Stimulated activated CD8-positive, alpha-beta memory T cell treated with anti-CD3 and anti-CD28 coated beads, Interleukin-4, amount 100 ng/mL, for 24 hours (primary cell): ENCODE results near the gene GALR3.
A peak's percentile ranks its signal among the peaks of the same experiment; 100 is the strongest.

Experiments used
- DNase-seq: peaks from one replicate; pipeline ENCODE4 v3.0.0-alpha.2; 2020; ENCODE audit warnings: low read depth

GALR3 gene

DNA sequence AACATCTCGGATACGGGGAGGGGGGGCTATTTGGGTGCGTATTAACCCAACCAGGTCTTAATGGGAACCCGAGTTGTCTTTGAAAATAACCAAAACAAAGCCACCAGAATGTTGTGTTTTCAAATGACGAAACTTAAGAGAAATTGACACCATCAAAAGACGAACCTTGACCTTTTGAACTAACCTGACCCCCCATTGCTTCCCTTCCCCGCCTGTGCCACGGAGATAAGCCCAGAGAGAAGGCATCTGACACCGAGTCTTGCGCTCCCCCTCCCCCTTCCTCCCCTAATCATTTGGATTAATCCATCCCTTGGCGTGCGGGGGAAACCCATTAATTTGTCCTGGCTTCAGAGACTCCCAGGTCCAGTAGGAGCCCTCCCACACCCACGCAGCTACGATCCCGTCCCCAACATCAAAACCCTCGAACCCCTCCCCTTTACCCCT lies 20.0 kb upstream of the GALR3 start:
- DNase-seq: no peak

DNA sequence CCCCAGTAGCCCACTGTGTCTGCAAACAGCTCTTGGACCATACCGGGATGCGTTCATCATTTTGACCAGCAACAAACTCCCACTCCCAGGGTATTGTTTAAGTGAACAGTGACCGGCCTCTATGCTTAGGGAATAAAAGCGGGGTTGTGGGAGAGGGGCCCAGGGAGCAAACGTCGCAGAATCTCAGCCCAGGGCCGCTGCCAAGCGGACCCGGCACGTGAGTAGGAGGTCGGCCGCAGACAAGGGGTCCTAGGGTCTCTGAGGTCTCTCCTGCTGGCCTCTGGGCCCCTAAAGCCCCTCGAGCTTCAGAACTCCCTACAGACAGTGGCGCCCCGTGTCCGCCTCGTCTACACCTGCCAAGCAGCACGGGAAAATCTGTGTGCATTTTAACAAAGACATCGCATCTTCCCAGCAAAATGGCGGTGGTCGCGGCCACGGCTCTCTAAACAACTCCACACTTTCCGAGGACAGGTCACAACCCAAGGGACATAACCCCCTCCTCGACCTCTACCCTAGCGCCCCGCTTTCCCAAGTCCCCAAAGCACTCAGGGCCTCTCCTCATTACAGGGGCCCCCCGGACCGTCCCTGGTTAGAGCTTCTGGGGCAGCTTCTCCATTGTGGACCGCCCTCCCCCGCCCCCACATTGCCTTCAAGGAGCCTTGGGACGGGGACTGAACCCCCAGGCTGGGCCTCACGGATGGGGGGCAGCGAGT lies 19.4 kb upstream of the GALR3 start:
- DNase-seq: no peak

DNA sequence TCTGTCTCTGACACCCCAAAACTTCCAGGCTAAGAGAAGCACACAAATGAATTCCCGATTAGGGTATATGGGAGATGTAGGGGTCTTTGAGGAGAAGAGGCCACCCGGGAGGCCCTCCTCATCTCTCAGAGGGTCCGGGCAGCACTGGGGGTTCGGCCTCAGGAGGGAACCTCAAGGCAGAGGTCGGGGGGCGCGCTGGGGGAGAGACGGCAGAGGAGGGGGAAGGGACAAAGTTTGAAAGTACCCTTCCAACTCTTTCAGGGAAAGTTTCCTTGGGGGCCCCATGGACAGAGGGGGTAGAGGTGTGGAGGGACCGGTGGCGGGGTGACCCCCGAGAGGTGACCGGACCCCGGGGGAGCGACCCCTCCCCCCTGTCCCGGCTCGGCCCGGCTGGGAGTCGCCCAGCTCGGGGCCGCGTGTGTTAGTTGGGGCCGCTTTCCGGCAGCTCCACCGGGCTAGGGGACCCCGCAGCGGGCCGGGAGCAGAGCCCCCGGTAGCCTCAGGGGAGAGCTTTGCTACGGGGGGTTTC lies 18.8 kb upstream of the GALR3 start:
- DNase-seq: no peak

DNA sequence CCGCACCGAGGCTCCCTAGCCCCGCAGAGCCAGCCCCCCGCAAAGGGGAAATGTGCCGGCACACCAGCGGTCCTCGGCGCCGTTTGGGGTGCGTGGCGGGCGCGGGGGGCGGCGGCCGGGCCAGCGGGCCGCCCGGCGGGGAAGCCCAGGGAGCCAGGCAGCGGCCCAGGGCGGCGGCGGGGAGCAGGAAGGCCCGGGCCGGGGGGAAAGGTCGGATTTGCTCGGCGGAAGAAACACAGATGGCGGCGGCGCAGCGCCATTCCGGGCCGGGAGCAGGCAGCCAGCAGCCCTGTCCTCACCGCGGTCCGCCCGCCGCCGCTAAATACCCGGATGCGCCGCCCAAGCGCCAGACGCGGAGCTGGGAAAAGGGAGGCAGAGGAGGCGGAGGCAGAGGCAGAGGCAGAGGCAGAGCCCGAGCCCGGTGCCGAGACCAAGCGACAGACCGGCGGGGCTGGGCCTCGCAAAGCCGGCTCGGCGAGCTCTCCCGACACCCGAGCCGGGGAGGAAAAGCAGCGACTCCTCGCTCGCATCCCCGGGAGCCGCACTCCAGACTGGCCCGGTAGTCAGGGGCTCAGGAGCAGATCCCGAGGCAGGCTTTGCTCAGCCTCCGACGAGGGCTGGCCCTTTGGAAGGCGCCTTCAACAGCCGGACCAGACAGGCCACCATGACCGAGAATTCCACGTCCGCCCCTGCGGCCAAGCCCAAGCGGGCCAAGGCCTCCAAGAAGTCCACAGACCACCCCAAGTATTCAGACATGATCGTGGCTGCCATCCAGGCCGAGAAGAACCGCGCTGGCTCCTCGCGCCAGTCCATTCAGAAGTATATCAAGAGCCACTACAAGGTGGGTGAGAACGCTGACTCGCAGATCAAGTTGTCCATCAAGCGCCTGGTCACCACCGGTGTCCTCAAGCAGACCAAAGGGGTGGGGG lies 18.0 kb upstream of the GALR3 start:
- DNase-seq: peak; percentile 41

DNA sequence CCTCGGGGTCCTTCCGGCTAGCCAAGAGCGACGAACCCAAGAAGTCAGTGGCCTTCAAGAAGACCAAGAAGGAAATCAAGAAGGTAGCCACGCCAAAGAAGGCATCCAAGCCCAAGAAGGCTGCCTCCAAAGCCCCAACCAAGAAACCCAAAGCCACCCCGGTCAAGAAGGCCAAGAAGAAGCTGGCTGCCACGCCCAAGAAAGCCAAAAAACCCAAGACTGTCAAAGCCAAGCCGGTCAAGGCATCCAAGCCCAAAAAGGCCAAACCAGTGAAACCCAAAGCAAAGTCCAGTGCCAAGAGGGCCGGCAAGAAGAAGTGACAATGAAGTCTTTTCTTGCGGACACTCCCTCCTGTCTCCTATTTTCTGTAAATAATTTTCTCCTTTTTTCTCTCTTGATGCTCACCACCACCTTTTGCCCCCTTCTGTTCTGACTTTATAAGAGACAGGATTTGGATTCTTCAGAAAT lies 17.3 kb upstream of the GALR3 start:
- no peak for DNase-seq

DNA sequence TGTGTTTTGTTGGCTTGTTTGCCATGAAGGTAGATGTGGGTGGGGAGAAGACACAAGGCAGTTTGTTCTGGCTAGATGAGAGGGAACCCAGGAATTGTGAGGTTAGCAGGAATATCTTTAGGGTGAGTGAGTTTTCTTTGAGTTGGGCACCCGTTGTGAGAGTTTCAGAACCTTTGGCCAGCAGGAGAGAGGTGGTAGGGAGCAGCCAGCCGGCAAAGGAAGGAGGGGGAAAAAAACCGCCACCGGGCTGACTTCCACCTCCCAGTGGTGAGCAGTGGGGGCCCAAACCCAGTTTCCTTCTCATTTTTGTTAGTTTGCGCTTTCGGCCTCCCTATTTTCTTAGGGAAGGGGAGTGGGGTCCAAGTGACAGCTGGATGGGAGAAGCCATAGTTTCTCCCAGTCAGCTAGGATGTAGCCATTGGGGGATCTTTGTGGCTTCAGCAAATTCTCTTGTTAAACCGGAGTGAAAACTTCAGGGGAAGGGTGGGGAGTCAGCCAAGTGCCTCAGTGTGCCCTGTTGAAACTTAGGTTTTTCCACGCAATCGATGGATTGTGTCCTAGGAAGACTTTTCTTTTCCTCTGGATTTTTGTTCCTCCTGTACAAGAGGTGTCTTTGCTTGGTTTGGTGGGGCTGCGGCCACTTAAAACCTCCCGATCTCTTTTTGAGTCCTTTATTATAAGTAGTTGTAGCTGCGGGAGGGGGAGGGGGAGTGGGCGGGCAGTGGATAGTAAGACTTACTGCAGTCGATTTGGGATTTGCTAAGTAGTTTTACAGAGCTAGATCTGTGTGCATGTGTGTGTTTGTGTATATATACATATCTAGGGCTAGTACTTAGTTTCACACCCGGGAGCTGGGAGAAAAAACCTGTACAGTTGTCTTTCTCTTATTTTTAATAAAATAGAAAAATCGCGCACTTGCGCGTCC lies 16.5 kb upstream of the GALR3 start:
- no peak for DNase-seq

DNA sequence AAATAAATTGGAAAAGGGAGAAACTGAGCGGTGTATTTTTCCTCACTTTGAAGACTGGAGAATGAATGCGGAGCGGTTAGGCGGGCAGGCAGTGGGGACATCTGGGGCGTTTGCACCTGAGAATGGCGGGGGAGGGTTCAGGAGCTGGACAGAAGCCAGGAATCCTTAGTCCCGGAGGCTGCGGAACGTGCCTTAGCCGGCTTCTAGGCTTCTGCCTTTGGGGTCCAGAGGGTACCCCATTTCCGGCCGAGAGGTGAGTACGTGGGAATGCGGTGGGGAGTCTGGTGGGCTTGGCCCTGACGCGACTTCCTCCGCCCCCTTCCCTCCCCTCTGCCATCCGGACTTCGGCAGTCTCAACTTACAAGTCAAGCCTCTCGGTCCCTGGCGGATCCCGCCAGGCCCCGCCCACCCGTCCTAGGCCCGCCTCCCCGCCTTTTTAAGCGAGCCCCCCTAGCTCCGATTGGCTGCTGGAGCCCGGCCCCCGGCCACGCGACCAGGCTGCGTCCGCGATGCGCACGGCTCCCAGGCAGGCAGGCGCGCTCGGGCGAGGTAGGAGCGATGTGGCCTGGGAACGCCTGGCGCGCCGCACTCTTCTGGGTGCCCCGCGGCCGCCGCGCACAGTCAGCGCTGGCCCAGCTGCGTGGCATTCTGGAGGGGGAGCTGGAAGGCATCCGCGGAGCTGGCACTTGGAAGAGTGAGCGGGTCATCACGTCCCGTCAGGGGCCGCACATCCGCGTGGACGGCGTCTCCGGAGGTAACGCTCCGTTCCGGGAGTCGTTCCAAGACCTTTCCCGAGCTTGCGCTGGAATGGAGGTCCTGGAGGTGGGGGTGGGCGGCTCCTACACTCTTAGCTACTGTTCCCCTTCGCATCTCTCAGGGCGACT lies 15.5 kb upstream of the GALR3 start, which contains the start of gene GCAT:
Gene GCAT (plus strand): TSS at position 525 of the 884 bp plus-strand sequence. CDS start 34 bp downstream, at position 559.
- DNase-seq: peak; percentile 89

DNA sequence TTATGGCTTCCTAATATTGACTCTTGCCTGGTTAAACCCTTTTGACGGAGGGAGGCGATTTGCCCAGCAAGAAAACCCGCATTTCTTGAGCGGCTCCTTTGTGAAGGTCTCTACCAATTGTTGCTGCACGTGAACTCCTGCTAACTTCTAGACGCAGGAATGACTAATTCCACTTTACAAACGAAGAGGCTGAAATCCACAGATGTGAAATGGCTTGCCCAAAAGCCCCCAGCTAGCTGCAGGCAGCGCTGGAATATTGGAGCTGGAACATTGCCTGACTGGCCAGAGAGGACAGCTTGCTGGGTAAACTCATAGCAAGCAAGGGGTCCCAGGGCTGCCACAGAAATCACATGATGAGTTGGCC lies 14.9 kb upstream of the GALR3 start:
- no peak for DNase-seq

DNA sequence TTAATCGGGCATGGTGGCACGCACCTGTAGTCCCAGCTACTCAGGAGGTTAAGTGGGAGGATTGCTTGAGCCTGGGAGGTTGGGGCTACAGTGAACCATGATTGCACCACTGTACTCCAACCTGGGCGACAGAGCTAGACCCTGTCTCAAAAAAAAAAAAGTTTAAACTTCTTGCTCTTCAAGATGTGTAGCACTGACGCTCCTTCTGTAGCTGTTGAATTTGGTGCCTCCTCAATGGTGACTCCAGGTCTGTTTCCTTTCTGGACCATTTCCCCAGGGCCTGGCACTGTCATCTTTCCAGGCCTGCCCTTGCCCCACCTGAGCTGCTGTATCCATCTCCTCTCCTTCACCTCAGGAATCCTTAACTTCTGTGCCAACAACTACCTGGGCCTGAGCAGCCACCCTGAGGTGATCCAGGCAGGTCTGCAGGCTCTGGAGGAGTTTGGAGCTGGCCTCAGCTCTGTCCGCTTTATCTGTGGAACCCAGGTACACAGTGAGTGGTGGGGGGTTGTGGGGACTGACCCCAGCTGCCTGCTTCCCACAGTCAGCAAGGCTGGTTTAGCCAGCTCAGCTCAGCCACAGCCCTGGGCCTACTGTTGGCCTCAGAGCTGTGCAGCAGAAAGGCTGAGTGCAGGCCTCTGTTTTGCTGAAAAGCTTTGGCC lies 13.4 kb upstream of the GALR3 start:
- DNase-seq: no peak

DNA sequence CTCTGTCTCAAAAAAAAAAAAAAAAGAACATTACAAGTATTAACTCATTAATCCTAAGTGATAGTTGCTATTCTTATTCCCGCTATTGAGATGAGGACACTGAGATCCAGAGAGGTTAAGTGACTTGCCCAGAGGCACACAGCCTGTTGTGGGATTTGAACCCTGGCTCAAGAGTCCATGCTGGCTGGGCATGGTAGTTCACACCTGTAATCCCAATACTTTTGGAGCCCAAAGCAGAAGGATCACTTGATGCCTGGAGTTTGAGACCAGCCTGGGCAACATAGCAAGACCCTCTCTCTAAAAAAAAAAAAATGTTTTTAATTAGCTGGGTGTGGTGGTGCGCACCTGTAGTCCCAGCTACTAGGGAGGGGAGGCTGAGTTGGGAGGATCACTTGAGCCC lies 11.3 kb upstream of the GALR3 start:
- DNase-seq: no peak

DNA sequence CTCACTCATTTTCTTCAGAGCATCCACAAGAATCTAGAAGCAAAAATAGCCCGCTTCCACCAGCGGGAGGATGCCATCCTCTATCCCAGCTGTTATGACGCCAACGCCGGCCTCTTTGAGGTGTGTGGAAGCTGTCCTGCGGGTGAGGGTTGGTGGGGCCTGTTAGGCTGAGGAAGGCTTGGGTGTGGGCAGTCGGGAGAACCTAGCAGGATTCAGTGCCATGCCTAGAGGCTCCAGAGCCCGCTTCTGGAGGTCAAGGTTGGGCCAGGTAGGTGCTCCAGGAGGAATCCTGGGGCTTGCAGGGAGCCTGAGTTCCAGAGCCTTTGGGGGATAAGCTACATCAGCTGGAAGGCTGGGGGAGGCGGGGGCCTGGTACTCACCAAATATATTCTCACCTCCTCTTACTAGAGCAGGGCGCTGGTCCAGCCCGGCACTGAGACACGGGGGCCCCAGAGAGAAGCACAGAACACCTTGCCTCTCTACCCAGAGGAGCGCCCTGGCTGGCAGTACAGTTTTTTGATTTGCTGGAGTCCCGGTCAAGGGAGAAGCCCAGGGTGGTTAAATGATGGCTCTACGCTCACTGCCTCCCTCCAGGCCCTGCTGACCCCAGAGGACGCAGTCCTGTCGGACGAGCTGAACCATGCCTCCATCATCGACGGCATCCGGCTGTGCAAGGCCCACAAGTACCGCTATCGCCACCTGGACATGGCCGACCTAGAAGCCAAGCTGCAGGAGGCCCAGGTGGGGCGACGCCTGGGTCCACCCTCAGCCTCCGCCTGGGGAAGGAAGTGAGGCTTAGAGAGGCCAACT lies 10.1 kb upstream of the GALR3 start:
- no peak for DNase-seq

DNA sequence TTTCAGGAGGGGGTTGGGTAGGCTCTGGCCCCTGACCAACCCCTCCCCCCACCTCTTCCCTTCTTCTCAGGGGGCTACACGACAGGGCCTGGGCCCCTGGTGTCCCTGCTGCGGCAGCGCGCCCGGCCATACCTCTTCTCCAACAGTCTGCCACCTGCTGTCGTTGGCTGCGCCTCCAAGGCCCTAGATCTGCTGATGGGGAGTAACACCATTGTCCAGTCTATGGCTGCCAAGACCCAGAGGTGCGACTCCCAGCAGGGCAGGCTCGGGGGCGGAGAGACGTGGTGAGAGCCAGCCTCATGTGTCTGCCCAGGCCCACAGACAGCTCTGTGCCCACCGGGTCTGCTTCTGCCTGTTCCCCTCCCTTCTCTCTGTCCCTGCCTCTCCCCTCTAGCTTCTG lies 7.6 kb upstream of the GALR3 start:
- DNase-seq: no peak

DNA sequence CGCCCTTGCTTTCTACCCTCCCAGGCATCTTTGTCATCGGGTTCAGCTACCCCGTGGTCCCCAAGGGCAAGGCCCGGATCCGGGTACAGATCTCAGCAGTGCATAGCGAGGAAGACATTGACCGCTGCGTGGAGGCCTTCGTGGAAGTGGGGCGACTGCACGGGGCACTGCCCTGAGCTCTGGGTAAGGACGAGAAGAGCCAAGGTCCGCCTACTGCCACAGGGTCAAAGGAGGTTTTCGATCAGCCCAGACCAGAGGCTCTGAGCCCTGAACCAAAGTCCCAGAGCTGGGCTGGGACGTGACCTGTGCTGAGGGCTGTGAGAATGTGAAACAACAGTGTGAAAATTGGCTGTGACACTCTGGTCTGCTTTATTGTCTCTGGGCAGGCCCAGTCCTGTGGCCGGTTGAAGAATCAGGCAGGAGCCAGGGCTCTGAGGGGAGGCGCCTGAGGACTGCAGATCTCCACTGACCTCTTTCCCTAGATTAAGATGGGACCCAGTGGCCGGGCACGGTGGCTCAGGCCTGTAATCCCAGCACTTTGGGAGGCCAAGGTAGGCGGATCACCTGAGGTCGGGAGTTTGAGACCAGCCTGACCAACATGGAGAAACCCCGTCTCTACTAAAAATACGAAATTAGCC lies 6.5 kb upstream of the GALR3 start:
- DNase-seq: no peak

DNA sequence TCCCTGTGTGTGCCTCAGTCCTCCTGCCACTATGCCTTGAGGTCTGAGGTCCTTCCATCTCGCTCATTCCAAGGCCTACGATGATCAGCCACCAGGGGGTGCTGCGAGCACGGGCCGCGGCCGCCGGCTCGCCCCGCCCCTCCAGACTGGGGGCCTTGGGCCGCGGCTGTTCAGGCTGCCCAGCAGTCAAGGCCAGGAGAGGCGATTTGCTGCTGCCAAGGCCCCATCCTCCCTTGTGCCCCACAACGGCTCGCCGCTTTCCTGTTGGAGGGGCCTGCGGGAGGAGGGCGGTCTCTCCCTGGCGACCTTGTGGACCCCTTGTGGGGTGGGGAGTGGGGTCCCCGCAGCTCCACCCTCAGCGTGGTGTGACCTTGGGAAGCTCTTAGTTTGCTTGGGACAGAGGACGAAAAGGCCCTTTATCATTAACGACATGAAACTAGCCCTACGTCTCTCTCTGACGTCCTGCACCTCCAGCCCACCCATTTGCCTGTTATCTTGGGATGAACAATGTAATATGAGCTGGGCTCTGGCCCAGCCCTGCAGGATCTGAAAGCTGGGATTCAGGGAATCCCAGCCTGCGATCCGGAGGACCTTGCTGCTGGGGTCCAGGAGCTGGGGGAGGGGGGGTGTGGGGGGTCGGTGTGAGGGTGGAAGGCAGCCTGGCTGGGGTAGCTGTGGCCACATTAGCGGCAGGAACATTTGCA lies 5.3 kb upstream of the GALR3 start:
- DNase-seq: peak; percentile 76

DNA sequence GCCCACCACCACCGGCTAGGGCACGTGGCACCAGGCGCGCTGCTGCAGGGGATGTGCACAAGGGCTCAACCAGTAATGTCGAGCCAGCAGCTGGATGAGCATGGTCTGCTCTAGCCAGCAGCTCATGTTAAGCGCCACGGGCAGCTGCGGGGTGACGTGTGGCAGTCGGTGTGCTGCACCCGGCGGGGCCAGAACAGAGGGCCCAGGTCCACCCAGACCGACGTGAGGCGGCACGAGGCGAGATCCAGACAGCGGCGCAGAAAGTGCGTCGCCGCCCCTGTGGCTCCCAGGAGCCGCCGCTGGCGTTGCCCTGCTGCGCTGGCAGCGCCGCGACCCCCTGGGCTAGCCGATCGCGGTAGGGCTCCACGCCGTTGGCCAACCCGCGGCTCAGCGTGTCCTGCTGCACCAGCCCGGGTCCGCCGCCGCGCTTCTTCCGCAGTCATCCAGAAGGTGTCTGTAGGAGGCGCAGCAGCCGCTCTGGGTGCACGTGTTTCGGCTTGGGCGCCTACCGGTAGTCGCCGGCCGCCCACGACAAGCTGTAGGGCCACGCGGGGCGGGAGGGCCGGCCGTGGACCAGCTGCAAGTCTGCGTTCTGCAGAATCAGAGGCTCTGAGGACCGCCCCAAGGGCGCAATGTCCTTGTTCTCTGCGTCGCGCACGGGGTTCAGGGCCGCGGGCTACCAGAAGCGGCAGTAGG lies 4.6 kb upstream of the GALR3 start:
- peak; percentile 52 for DNase-seq

DNA sequence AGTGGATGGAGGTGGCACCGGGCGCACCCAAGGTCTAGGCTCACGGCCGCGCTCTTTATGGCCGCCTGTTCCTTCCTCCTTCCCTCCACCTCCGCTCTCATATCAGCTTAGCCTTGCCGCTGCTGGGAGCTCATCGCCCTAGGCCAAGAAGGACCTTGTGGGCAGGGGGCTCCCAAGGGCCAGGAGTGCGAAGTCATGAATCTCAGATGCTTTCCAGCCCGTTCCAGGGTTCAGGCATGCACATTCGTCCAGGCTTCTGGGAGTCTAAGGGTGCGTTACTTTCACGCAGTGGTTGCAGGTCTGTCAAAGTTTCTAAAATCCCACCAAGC lies 4.1 kb upstream of the GALR3 start:
- no peak for DNase-seq

DNA sequence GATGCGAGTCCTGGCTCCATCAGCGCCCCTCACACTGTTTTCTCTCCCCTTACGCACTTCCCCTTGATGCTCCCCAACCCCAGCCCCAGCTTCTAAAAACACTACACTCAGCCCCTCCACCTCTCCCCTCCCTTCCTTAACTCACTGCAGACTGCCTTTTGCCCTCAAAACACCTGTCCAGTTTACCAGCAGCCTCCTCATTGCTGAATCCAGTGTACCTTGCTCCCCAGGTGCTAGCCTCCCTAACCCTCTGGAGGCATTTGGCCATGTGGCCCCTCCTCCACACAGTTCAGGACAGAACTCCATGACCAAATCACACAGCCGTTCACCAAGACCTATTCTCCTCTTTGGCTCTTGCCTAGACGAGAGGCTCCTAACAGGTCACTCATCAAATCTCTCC lies 2.8 kb upstream of the GALR3 start:
- no peak for DNase-seq
